Inferior parietal cortex (tissue), 1 donor: ENCODE data around the gene MORC3.
A peak's percentile ranks its signal among the peaks of the same experiment; 100 is the strongest.
"Not testable (repeated sequence)": the region's sequence is repeated elsewhere in the genome, so short reads cannot be mapped to it uniquely, and the experiment has no call there.

Experiments
- DNase-seq: peaks from one replicate; pipeline ENCODE4 v3.0.0-alpha.2; 2016; ENCODE audit errors: extremely low spot score

The MORC3 gene

DNA sequence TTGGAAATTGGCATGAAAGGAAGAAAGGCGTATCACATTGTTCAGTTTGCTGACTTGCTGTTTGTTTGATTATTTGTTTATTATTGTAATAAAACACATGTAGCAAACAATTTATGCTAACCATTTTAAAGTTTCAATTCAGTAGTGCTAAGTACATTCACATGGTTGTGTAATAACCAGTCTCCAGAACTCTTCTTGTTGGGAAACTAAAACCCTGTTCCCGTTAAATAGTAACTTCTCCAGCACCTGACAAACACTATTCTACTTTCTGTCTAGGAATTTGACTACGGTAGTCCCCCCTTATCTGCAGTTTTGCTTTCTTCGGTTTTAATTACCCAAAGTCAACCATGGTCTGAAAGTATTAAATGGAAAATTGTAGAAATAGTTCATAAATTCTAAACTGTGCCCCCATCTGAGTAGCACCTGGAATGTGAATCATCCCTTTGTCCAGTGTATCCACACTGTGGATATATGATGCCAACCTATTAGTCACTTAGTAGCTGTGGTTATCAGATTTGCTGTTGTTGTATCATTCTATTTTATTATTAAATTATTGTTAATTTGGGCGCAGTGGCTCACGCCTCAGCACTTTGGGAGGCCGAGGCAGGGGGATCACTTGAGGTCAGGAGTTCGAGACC lies 5.5 kb downstream of the MORC3 start:
- no peak for DNase-seq

DNA sequence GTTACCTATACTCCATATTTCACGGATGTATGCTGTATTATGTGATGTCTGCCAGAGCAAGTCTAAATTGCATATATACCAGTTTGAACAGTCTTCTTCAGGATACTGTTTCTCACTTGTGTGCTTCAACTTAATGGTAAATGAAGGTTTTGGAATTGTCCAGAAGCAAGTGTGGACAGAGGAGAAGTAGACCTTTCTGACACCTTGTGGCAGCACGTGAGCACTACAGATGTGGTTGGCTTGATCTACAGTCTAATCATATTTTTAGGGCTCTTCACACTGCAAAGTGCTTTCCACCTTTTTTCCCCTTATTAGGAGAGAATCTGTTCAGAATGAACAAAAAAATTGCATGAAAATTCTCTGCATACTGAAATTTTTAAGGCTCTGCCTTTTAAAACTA lies 10.9 kb downstream of the MORC3 start:
- DNase-seq = peak; percentile 56

DNA sequence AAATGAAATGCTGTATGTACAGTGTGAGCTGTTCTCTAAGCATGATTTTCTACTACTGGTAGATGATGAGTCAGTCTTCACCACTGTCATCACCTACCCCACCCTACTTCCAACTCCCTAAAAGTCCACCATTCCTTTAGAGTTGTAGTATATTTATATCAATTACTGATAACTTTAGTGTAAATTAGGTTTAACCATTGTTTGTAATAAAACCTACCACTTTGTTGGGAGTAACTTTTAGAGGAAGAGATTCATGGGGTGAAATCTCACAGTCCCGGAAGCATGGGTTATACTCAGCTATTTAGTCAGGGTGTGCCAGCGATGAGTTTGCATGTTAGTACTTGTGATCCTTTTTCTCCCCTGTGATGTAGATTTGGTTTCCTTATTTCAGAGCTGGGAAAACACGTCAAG lies 17.1 kb downstream of the MORC3 start:
- no peak for DNase-seq

- DNase-seq = no peak
Measured at GRCh38 chr21:36338975-36339374, 19.0 kb downstream of the MORC3 start.

DNA sequence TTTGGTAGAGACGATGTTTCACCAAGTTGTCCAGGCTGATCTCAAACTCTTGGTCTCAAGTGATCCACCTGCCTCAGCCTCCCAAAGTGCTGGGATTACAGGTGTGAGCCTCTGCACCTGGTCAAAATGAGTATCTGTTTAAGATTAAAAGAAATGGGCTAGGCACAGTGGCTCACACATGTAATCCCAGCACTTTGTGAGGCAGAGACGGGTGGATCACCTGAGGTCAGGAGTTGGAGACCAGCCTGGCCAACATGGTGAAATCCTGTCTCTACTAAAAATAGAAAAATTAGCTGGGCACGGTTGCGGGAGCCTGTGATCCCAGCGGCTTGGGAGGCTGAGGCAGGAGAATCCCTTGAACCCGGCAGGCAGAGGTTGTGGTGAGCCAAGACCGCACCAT lies 22.6 kb downstream of the MORC3 start:
- not testable (repeated sequence) for DNase-seq

DNA sequence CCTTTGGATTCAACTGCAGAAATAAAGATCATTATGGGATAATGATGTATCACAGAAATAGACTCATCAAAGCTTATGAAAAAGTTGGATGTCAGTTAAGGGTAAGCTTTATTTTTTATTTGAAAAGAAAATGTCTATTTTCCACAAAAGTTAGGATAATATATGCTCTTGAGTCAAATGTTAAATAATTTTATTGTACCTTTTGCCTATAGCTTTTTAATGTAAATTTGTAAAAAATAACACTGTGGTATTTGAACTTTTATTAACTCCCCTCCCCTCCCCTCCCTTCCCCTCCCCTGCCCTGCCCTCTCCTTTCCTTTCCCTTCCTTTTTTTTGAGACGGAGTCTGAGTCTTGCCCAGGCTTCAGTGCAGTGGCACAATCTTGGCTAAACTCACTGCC lies 24.9 kb downstream of the MORC3 start:
- no peak for DNase-seq

- no peak for DNase-seq
Measured at GRCh38 chr21:36347278-36347961, 27.4 kb downstream of the MORC3 start.

DNA sequence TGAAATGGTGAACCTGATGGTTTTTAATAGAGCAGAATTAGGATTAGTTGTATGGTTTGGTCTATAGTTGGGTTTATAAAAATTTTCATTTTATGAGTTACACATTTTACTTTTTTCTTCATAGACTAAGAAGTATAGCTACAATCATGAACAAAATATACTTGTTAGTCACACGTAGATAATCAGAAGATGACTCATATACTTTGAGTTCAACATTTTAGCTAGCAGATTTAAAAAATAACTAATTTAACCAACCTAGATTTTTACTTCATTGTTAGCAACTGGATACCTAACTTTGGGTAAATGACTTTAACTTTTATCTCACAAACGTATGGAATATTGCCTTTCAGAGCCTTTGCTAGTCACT lies 27.9 kb downstream of the MORC3 start:
- DNase-seq = no peak

- DNase-seq = no peak
Measured at GRCh38 chr21:36349315-36349714, 29.3 kb downstream of the MORC3 start.

GRCh38 chr21:36350282-36350910 lies 30.4 kb downstream of the MORC3 start:
- no peak for DNase-seq

DNA sequence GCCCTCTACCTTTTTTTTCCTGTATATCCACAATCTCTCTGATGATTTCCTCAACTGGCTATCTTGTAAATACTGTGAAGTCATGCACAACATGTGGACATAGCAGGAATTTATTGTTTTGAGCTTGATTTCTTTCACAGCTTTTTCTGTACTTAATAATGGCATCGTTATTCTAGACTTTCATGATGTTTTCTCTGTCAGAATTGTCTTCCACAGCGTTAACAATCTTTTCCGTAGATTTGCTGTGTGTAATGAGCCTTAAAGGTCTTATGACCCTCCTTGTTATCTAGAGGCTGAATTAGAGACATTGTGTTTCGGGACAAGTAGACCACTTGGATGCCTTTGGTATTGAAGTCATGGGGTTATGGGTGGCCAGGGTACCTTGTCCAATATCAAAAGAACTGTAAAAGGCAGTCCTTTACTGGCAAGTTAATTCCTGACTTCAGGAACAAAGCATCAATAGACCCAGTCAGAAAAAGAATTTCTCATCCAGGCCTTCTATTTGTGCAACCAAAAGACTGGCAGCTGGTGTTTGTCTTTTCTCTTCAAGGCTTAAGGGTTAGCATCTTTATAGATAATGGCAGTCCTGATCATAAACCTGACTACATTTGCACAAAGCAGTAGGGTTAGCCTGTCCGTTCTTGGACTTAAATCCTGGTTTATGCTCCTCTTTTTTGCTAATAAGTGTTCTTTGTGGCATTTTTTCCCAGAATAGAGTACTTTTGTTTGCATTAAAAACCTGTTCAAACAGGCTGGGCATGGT lies 35.1 kb downstream of the MORC3 start:
- DNase-seq = no peak

DNA sequence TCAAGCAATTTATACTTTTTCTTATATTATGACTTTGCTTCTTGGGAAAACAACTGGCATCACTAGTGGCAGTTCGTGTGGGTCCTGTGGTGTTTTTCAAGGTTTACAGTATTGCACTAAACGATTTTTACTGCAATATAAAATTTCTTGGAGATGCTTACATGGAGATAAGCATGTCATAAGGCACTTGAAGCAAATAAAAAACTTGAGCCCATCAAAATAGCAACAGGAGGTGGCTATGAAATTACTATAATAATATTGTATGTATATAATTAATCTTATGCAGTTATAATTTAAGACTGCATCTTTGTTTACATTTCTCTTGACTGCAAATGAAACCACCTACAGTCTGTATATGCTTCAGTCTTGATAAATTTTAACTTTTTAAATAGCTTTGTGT lies 35.9 kb downstream of the MORC3 start:
- no peak for DNase-seq

DNA sequence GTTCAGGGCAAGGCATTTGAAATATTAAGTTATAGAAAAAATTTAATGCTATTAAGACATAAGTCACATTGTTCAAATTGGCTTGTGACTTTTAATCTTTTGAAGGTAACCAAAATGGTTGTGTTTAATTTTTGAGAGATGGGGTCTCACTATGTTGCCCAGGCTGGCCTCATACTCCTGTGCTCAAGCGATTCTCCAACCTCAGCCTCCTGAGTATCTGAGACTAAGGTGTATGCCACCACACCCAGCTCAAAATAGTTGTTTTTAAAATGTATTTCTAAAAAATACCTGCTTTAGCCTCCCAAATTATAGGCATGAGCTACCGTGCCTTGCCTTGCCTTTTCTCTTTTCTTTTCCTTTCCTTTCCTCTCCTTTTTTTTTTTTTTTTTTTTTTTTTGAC lies 39.2 kb downstream of the MORC3 start:
- DNase-seq = no peak

DNA sequence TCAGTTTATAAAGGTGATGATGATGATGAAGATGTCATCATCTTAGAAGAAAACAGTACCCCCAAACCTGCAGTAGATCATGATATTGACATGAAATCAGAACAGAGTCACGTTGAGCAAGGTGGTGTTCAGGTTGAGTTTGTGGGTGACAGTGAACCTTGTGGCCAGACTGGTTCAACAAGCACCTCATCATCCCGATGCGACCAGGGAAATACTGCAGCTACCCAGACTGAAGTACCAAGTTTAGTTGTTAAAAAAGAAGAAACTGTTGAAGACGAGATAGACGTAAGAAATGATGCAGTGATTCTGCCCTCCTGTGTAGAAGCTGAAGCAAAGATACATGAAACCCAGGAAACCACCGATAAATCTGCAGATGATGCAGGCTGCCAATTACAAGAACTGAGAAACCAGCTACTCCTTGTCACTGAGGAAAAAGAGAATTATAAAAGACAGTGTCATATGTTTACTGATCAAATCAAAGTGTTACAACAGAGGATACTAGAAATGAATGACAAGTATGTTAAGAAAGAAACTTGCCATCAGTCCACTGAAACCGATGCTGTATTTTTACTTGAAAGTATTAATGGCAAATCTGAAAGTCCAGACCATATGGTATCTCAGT lies 49.2 kb downstream of the MORC3 start:
- DNase-seq = no peak

DNA sequence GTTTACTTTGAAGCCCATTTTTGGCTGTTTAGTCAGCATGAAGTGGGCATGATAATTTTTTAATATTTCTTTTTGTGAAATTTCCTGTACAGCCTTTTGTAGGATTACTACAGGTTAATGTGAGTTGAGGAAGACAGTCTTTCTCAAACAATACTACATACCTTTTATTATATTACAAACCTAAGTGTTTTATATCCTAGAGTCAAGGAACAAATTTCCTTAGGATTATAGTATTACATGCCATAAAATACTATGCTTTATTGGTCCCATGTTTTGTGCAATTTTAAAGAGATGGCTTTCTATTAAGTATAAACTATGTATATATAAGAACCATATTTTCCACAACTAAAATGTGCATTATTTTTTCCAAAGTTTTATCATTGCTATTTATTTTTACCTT lies 56.0 kb downstream of the MORC3 start:
- DNase-seq = no peak

- DNase-seq = no peak
Measured at GRCh38 chr21:36377391-36377842, 57.4 kb downstream of the MORC3 start.

- no peak for DNase-seq
Measured at GRCh38 chr21:36379251-36379650, 59.3 kb downstream of the MORC3 start.

GRCh38 chr21:36381841-36382589 lies 62.0 kb downstream of the MORC3 start:
- DNase-seq = no peak

- DNase-seq = not testable (repeated sequence)
Measured at GRCh38 chr21:36382722-36383121, 62.7 kb downstream of the MORC3 start.

- no peak for DNase-seq
Measured at GRCh38 chr21:36384885-36385232, 64.9 kb downstream of the MORC3 start.
